Gastrocnemius medialis (tissue), 4 donors: Measurements from ENCODE around the gene PRDM15.

Source experiments
- CTCF ChIP-seq, 5 experiments: fragments of 450-650 bp in 3 of 5; fragments of 200-600 bp in 2 of 5; sonication (generic) in 2 of 5; IDR thresholded peaks in 4 of 5; conservative IDR thresholded peaks in 1 of 5; 1 replicate in 4 of 5; 2 replicates in 1 of 5; pipeline ENCODE4 v1.5.1; 2016 to 2019; ENCODE audit warnings: antibody characterized with exemption in 5 of 5, mild to moderate bottlenecking in 3 of 5, moderate library complexity in 3 of 5
- POLR2A ChIP-seq, 2 donors: fragments of 450-650 bp; IDR thresholded peaks; one replicate each; pipeline ENCODE4 v1.6.1; 2017; ENCODE audit warnings: antibody characterized with exemption in 2 of 2, mild to moderate bottlenecking in 2 of 2, moderate library complexity in 2 of 2

- no peak for TF ChIP-seq POLR2A (IDR thresholded peaks at IDR 0.05)
- no peak for TF ChIP-seq CTCF (IDR thresholded peaks at IDR 0.05 in 4 of 5, conservative IDR thresholded peaks at IDR 0.05 in 1 of 5)
Measured at GRCh38 chr21:41834926-41835663, 44.0 kb downstream of the PRDM15 start.
